Measurements from ENCODE around the gene EML3.

DNA sequence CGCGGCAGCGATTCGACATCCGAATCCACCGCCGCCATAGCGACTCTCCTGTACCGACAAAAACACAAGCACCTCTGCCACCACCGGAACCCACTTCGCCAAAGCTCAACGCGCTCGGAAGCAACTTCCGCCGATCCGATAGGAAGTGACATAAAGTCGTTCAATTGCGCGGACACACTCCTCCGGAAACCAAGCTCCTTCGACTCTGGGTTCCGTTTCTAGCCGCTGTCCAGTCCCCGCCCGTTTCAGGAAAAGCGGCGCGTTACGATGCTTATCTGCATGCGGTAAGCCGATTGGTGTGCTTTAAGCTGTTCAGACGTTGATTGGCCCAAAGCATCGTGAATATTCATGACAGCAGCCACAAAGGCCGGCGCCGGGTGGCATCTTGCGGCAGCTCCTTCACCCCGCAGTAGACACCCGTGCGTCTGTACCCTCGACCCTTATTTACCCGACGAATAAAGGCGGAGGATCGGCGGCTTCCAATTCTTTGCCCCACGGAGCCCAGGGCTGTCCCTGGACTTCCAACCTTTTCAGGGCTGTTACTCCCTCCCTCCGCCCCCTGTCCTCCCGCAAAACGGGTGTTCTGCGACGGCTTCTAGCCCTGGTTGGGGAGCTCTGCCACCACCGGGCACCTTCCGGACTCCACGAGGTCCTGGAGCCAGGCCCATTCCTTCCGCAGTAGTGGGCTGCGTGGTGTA lies 21.0 kb downstream of the EML3 start, which contains the start of gene TUT1:
- TF ChIP-seq, protein P1, sequence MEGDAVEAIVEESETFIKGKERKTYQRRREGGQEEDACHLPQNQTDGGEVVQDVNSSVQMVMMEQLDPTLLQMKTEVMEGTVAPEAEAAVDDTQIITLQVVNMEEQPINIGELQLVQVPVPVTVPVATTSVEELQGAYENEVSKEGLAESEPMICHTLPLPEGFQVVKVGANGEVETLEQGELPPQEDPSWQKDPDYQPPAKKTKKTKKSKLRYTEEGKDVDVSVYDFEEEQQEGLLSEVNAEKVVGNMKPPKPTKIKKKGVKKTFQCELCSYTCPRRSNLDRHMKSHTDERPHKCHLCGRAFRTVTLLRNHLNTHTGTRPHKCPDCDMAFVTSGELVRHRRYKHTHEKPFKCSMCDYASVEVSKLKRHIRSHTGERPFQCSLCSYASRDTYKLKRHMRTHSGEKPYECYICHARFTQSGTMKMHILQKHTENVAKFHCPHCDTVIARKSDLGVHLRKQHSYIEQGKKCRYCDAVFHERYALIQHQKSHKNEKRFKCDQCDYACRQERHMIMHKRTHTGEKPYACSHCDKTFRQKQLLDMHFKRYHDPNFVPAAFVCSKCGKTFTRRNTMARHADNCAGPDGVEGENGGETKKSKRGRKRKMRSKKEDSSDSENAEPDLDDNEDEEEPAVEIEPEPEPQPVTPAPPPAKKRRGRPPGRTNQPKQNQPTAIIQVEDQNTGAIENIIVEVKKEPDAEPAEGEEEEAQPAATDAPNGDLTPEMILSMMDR (IDR thresholded peaks at IDR 0.05) = peak in 1 of 3 donors; percentile 10
- TF ChIP-seq POLR2A (IDR thresholded peaks at IDR 0.05) (peak; percentile 75), POLR2AphosphoS5 (IDR thresholded peaks at IDR 0.05) (peak; percentile 95 to 99 (median 99))
